NT2/D1 (cell line): ENCODE data around the gene PTPRN2.

Source experiments
- DNase-seq: peaks from one replicate; pipeline ENCODE4 v3.0.0-alpha.2; 2011; ENCODE audit warnings: low read depth, low spot score
- H3K27me3 ChIP-seq: 2 replicates; pipeline ENCODE4 v1.6.0; 2011; ENCODE audit warnings: mild to moderate bottlenecking; ENCODE audit not compliant: insufficient read length, insufficient read depth
- H3K36me3 ChIP-seq: 2 replicates; pipeline ENCODE4 v1.6.1; 2011; ENCODE audit warnings: mild to moderate bottlenecking, low read length, mixed read lengths; ENCODE audit not compliant: insufficient read depth, insufficient read length
- H3K4me1 ChIP-seq: 2 replicates; pipeline ENCODE4 v1.5.1; 2011; ENCODE audit not compliant: insufficient read depth, insufficient read length
- H3K4me3 ChIP-seq: 2 replicates; pipeline ENCODE4 v1.5.1; 2011; ENCODE audit warnings: low read depth; ENCODE audit not compliant: insufficient read length
- H3K9ac ChIP-seq: 2 replicates; pipeline ENCODE4 v1.6.0; 2011; ENCODE audit warnings: low read depth; ENCODE audit not compliant: insufficient read length
- H3K9me3 ChIP-seq: 2 replicates; pipeline ENCODE4 v1.5.1; 2011; ENCODE audit warnings: mild to moderate bottlenecking, low read length; ENCODE audit not compliant: insufficient read depth
- SUZ12 ChIP-seq: IDR thresholded peaks from 2 replicates; pipeline ENCODE4 v1.6.1; 2011; ENCODE audit not compliant: insufficient read length, insufficient read depth; ENCODE audit errors: extremely low read depth
- YY1 ChIP-seq: IDR thresholded peaks from 2 replicates; pipeline ENCODE4 v1.6.1; 2011; ENCODE audit not compliant: insufficient read length, insufficient read depth
- ZNF274 ChIP-seq: IDR thresholded peaks from 2 replicates; pipeline ENCODE4 v1.6.1; 2011; ENCODE audit warnings: mild to moderate bottlenecking, low read depth, low read length

PTPRN2 gene

DNA sequence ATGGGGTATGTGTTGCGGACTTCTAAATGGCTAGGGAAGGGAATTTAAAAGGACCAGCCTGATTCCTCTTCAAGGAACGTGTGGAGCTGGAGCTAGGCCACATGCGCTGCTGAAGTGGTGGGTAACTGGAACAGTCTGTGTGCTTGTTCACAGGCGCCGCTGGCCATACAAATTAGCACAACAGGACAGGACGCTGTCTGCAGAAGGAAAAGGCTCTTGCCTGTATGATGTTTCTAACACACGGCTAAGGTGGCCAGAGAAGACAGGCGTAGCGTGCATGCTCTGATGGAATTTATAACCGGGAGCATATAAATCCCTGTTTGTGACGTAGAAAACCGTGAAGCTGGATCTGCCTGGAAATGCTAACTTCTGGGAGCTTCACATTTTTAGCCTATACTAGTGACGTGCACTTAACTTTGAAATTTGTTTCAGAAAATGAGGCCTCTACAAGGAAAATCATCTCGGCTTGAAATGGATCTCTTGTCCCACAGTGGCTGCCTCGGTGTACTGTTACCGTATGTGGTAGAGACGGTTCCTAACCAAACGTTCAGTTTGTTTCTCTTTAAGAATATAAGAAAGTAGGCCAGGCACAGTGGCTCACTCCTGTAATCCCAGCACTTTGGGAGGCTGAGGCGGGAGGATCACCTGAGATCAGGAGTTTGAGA is 569.4 kb downstream of the PTPRN2 start:
- DNase-seq: no peak
- TF ChIP-seq SUZ12 (no peak), ZNF274 (no peak), YY1 (no peak)
- no peak overlapping the region for H3K4me3 ChIP-seq
- H3K9me3 ChIP-seq: no peaks in the 10 kb centered on the region
- H3K27me3 ChIP-seq: peaks cover 45% of the 10 kb centered on the region
- no peaks in the 10 kb centered on the region for H3K36me3 ChIP-seq
- H3K9ac ChIP-seq: no peak overlapping the region
- H3K4me1 ChIP-seq: peaks cover 9% of the 10 kb centered on the region

DNA sequence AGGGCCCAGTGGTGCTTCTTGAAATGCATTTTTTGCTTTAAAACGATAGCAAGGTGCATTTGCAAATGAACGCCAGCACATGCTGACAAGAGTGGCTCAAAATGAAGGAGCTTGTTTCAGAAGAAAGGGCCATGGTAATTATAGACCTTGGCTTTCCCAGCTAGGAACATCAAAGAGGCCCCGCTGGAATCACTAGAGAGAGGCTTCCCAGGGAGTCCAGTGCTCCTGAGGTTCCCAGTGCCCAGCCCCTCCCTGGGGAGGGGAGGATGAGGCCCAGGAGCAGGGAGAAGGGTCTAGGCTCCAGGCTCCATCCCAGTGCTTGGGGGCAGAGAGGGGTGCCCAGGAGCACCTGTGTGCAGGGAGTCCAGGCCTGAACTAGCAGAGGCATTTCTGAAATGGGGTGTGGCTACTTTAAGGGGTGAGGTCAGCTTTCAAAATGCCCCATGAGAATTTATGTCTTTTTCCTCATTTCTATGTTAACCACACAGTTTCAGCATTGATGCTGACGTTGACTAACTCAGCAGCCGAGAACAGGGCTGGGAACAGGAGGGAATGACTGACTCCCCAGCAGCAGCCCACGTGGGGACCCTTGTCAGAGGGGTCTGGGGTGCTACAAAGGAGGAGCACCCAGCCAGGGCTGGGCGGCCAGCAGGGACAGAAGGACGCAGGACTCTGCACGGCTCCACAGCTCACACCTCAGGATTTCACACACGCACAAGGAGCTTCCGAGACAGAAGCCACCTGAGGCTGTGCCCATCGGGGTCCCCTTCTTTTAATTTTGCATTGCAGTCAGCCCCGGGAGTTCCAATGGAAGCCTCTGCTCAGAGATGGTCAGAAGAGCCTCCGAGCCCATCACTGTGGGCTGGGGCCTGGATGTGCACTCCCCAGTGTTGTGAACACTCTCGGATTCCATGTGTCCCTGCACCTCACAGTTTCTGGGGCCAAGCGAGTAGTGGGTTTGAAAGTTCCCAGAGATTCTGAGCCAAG is 570.2 kb downstream of the PTPRN2 start:
- DNase-seq: peak; percentile 28
- Histone ChIP-seq H3K9me3 (no peaks in the 10 kb centered on the region), H3K4me3 (no peak overlapping the region), H3K27me3 (peaks cover 53% of the 10 kb centered on the region), H3K9ac (no peak overlapping the region), H3K36me3 (no peaks in the 10 kb centered on the region), H3K4me1 (peaks cover 9% of the 10 kb centered on the region)
- TF ChIP-seq ZNF274 (no peak), SUZ12 (no peak), YY1 (no peak)

DNA sequence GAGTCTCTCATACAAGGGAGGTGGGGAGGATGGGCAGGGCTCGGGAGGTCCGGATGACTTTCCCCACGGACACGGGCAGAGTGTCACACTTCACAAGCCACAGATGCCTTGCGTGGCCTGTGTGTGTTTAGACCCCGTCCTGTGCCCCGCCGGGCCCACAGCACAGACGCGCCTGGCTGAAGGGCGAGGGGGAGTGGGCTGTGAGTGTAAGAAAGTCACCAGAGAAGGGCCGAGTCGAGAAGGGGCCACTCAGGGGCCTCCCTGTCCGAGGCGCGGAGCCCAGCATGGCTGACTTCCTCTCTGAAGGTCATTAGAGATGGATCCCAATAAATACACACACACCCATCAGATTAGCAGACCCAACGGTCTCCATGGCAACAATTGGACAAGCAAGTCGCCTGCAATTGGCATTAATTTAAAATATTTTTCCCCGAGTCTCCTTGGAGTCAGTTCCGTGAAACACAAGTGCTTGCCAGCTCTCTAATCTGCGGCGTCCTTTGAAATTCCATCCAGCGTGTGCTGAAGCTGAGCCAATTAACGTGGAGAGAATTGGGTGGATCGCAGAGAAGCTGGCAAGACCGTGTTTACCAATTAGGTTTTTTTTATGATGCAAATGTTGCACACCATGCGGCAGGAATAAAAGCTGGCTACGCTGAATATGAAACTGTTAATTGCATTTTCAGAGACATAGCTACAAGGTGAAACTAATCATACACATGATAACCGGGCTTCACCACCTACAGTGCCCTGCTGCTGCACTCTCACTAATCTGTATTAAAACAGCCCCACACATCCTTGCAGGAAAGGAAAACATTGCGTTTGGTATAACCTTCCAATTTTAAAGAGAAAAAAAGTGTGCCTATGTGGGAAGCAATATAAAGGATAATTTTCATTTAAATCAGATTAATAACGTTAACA is 571.2 kb downstream of the PTPRN2 start:
- TF ChIP-seq YY1: no peak
- TF ChIP-seq ZNF274: no peak
- TF ChIP-seq SUZ12: no peak
- Histone ChIP-seq H3K9me3 (no peaks in the 10 kb centered on the region), H3K9ac (peak overlapping the region; percentile 64), H3K27me3 (peaks cover 57% of the 10 kb centered on the region), H3K36me3 (no peaks in the 10 kb centered on the region), H3K4me3 (peak overlapping the region; percentile 42), H3K4me1 (peaks cover 9% of the 10 kb centered on the region)
- DNase-seq: peak; percentile 38

DNA sequence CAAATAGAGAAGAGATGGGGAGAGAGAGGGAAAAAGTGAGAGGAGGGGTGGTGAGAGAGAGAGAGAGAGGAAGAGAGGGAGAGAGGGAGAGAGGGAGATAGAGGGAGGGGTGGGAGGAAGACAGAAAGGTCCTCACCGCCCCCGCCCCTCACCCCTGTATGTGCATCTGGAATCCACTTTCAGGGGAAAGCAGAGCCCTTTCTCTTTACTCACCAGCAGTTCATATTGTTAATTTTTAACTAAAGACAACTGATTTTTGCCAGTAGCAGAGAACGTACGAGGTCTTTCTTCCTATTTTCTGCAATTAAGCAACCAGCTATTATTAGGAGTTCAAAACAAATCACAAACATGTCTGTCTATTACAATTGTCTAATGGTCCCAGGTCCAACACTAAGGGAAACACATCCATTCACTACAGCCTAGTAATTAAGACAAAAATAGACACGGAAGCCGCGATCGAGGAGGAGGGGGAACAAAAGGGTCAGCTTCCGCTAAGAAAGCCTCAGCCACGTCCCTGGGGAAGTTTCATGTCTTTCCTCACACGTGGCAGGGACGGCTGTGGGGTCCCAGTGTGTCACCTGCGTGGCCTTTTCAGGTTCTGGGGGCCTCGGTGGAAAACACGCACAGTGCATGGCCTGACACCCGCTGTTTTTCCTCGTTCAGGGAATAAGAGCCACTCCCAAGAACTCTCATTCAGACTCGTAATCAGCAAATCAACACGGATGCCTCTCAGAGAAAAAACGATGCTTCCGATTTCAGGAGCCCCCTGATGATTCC is 572.0 kb downstream of the PTPRN2 start:
- Histone ChIP-seq H3K36me3 (no peaks in the 10 kb centered on the region), H3K9ac (peak overlapping the region; percentile 64), H3K4me3 (peak overlapping the region; percentile 42), H3K4me1 (peaks cover 9% of the 10 kb centered on the region), H3K27me3 (peaks cover 56% of the 10 kb centered on the region), H3K9me3 (no peaks in the 10 kb centered on the region)
- no peak for DNase-seq
- TF ChIP-seq ZNF274: no peak
- TF ChIP-seq YY1: no peak
- TF ChIP-seq SUZ12: no peak

DNA sequence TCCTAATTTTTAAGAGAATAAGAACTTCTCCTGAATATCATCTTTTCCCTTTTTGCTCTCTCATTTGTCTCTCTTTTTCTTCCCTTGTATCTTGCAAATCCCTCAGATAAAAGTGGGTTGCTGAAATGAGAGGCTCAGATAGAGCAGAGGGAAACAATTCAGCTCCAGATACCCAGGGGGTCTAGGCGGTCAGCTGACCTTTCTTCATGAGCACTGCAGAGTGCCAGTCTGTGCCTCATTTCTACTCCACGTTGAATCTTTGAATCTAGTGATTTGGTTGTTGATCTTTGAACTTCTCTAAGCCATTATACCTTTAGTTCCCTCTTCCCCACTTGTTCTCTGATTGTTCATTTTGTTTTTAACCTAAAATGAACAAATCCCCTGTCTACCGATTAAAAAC is 572.6 kb downstream of the PTPRN2 start:
- Histone ChIP-seq H3K9me3 (no peaks in the 10 kb centered on the region), H3K4me3 (peak overlapping the region; percentile 42), H3K27me3 (peaks cover 50% of the 10 kb centered on the region), H3K9ac (no peak overlapping the region), H3K4me1 (peaks cover 9% of the 10 kb centered on the region), H3K36me3 (no peaks in the 10 kb centered on the region)
- no peak for DNase-seq
- no peak for TF ChIP-seq SUZ12
- TF ChIP-seq ZNF274: no peak
- TF ChIP-seq YY1: no peak

DNA sequence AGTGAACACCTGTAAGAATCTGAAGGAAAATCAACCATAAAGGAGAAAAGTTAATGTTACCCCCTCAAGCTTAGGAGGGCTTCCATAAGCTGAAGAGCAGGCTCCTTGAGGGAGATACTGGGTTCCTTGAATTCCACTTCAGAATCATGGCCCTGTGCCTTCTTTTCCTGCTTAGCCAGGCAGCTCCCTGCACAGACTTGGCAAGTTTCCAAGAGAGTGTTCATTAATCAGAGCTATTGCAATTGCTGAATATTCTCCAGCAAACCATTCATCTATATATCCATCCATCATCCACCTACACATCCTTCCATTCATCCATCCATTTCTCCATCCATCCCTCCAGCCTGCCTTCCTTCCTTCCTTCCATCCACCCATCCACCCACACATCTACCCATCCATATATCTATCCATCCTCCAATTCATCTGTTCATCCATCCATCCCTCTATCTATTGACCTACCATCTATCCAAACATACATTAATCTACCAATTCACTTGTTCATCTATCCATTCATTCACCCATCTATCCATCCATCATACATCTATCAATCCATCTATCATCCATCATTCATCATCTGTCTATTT is 574.4 kb downstream of the PTPRN2 start:
- H3K9me3 ChIP-seq: no peaks in the 10 kb centered on the region
- H3K9ac ChIP-seq: no peak overlapping the region
- no peaks in the 10 kb centered on the region for H3K36me3 ChIP-seq
- H3K4me3 ChIP-seq: no peak overlapping the region
- peaks cover 42% of the 10 kb centered on the region for H3K27me3 ChIP-seq
- TF ChIP-seq ZNF274 (no peak), SUZ12 (no peak), YY1 (no peak)
- H3K4me1 ChIP-seq: peaks cover 13% of the 10 kb centered on the region
- DNase-seq: no peak
